HL-60 (cell line): ENCODE measurements around the gene FAM78B.

ENCODE experiments used
- DNase-seq, 2 experiments: peaks; one replicate each; pipeline ENCODE4 v3.0.0-alpha.2; 2010 to 2020; ENCODE audit warnings: low read depth in 1 of 2, low spot score in 1 of 2
- H3K27ac ChIP-seq: fragments of 250-450 bp; sonication (Bioruptor Pico); replicated peaks from 2 replicates; pipeline ENCODE4 v1.5.1; 2020; ENCODE audit warnings: mild to moderate bottlenecking, moderate library complexity
- H3K27me3 ChIP-seq: fragments of 250-450 bp; sonication (Bioruptor Pico); 2 replicates; pipeline ENCODE4 v1.5.1; 2021; ENCODE audit warnings: mild to moderate bottlenecking, moderate library complexity; ENCODE audit not compliant: insufficient read depth, poor library complexity, severe bottlenecking
- H3K4me3 ChIP-seq: replicated peaks from 2 replicates; pipeline ENCODE4 v1.5.1; 2011; ENCODE audit warnings: mild to moderate bottlenecking, control low read depth, low read length; ENCODE audit not compliant: insufficient read depth
- CTCF ChIP-seq: IDR thresholded peaks from one replicate; pipeline ENCODE4 v1.5.1; 2011; ENCODE audit warnings: low read length, control low read depth, inconsistent platforms; ENCODE audit not compliant: insufficient read depth
- GABPA ChIP-seq: IDR thresholded peaks from 2 replicates; pipeline ENCODE4 v1.6.1; 2012; ENCODE audit warnings: low read depth
- POLR2AphosphoS5 ChIP-seq: IDR thresholded peaks from 2 replicates; pipeline ENCODE4 v1.6.1; 2012; ENCODE audit warnings: low read depth
- SPI1 ChIP-seq: IDR thresholded peaks from 2 replicates; pipeline ENCODE4 v1.6.1; 2012; ENCODE audit warnings: low read depth, mild to moderate bottlenecking, borderline replicate concordance
- TF ChIP-seq, protein P1 (sequence below): IDR thresholded peaks from 2 replicates; pipeline ENCODE4 v1.6.1; 2012; ENCODE audit warnings: low read depth; ENCODE audit not compliant: insufficient replicate concordance

The FAM78B gene

DNA sequence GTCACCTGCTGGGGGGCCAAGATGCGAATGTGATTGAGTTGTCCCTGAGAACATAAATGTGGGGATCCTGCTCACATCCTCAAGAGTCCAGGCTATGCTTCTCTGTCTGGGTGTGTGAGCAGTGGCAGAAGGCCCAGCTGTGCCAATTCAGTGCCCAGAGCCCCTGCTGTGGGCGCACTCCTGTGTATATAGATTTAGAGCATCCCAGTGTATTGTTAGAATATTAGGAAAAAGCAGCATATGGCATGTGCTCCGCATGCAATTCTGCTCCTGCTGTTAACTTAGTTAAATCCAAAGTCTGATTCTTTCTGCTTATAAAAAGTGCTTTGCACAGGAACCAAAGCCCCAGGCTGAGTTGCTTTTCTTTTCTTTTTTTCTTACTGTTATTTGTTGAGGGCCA is 37.8 kb downstream of the FAM78B start:
- DNase-seq: no peak
- Histone ChIP-seq H3K27me3 (no peaks in the 10 kb centered on the region), H3K27ac (no peak overlapping the region), H3K4me3 (no peak overlapping the region)
- TF ChIP-seq GABPA (no peak), POLR2AphosphoS5 (no peak), CTCF (no peak), SPI1 (no peak)
- TF ChIP-seq, protein P1, sequence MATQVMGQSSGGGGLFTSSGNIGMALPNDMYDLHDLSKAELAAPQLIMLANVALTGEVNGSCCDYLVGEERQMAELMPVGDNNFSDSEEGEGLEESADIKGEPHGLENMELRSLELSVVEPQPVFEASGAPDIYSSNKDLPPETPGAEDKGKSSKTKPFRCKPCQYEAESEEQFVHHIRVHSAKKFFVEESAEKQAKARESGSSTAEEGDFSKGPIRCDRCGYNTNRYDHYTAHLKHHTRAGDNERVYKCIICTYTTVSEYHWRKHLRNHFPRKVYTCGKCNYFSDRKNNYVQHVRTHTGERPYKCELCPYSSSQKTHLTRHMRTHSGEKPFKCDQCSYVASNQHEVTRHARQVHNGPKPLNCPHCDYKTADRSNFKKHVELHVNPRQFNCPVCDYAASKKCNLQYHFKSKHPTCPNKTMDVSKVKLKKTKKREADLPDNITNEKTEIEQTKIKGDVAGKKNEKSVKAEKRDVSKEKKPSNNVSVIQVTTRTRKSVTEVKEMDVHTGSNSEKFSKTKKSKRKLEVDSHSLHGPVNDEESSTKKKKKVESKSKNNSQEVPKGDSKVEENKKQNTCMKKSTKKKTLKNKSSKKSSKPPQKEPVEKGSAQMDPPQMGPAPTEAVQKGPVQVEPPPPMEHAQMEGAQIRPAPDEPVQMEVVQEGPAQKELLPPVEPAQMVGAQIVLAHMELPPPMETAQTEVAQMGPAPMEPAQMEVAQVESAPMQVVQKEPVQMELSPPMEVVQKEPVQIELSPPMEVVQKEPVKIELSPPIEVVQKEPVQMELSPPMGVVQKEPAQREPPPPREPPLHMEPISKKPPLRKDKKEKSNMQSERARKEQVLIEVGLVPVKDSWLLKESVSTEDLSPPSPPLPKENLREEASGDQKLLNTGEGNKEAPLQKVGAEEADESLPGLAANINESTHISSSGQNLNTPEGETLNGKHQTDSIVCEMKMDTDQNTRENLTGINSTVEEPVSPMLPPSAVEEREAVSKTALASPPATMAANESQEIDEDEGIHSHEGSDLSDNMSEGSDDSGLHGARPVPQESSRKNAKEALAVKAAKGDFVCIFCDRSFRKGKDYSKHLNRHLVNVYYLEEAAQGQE: no peak

GRCh38 chr1:166128195-166128594 is 38.6 kb downstream of the FAM78B start:
- H3K27me3 ChIP-seq: no peaks in the 10 kb centered on the region
- TF ChIP-seq POLR2AphosphoS5 (no peak), SPI1 (no peak), GABPA (no peak), CTCF (no peak)
- TF ChIP-seq, protein P1: no peak
- no peak overlapping the region for H3K27ac ChIP-seq
- DNase-seq: no peak
- H3K4me3 ChIP-seq: no peak overlapping the region

DNA sequence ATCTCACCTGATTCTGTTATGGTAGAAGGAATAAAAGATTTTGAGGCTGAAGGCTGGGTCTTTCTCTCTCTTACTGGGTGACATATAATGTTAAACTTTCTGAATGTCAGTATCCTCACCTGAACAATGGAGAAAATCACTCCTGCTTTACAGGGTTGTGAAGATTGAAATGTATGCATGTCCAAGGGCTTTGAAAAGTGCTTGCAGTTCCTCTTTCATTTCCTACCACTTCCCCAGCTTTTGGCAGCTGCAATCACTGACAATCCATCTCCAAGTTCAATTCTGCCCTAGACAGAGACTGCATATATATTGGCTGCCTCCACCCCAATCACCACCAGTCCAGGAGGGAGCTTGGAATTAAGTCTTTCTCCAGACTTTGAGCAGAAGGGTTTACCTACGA is 39.8 kb downstream of the FAM78B start:
- DNase-seq: no peak
- TF ChIP-seq, protein P1: no peak
- TF ChIP-seq CTCF (no peak), GABPA (no peak)

More for the DNA sequence above, 39.8 kb downstream of the FAM78B start:
- H3K27ac ChIP-seq: no peak overlapping the region
- H3K4me3 ChIP-seq: no peak overlapping the region
- H3K27me3 ChIP-seq: no peaks in the 10 kb centered on the region
